Neural cell (in vitro differentiated cells): ENCODE results near the gene PTOV1.

ENCODE experiments used
- EP300 ChIP-seq: fragments of 450-650 bp; conservative IDR thresholded peaks from 2 replicates; pipeline ENCODE4 v1.6.1; 2014; ENCODE audit warnings: antibody characterized with exemption, mild to moderate bottlenecking, moderate library complexity; ENCODE audit not compliant: poor library complexity, severe bottlenecking
- EZH2 ChIP-seq: fragments of 200-600, 300-800 bp; shearing (Covaris generic), sonication (generic); IDR thresholded peaks from 2 replicates; pipeline ENCODE4 v1.6.1; 2014; ENCODE audit warnings: antibody characterized with exemption, low read length, borderline replicate concordance, mild to moderate bottlenecking; ENCODE audit not compliant: insufficient read depth, poor library complexity, severe bottlenecking
- POLR2AphosphoS5 ChIP-seq: IDR thresholded peaks from 2 replicates; pipeline ENCODE4 v1.6.1; 2012
- RAD21 ChIP-seq: fragments of 450-650 bp; conservative IDR thresholded peaks from 2 replicates; pipeline ENCODE4 v1.6.1; 2014; ENCODE audit warnings: antibody characterized with exemption, mild to moderate bottlenecking, moderate library complexity
- TF ChIP-seq, protein P1 (sequence below): fragments of 450-650 bp; IDR thresholded peaks from 2 replicates; pipeline ENCODE4 v1.5.1; 2014; ENCODE audit warnings: antibody characterized with exemption, mild to moderate bottlenecking, moderate library complexity; ENCODE audit not compliant: poor library complexity, severe bottlenecking
- TF ChIP-seq, protein P2 (sequence below): IDR thresholded peaks from 2 replicates; pipeline ENCODE4 v1.6.1; 2012; ENCODE audit warnings: borderline replicate concordance

DNA sequence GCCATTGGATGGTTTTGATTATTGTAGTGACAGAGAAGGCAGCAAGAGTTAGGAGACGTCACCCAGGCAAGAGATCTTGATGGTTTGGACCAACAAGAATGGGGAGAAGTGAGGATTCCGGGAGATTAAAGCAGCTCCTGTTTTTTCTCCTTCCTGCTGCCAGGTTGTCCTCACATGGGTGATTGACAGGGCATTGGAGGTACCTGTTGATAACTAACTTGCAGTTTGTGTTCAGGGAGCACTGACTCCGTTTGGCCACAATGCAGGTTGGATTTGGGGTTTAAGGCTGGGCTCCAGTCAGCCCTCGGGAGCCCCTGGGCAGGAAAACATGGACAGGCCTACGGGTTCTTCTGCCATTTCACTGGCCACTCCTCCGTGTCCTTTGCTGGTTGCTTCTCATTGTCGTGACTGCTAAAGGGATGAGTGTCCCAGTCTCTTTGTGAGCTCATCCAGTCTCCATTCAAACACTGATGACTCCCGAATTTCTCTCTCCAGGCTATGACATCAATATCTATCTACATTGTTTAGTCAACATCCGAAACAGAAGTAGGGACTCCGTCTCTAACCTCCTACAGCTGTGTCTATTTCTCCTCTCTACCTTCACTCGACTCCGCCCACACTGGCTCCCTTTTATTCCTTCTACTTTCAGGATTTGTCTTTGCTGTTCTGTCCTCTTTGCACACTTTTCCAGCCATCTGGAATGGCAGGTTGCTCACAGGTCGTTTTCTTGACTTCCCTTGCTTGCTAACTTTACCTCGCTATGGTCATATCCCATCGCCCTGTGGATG lies 1.3 kb upstream of the PTOV1 start:
- TF ChIP-seq, protein P1, sequence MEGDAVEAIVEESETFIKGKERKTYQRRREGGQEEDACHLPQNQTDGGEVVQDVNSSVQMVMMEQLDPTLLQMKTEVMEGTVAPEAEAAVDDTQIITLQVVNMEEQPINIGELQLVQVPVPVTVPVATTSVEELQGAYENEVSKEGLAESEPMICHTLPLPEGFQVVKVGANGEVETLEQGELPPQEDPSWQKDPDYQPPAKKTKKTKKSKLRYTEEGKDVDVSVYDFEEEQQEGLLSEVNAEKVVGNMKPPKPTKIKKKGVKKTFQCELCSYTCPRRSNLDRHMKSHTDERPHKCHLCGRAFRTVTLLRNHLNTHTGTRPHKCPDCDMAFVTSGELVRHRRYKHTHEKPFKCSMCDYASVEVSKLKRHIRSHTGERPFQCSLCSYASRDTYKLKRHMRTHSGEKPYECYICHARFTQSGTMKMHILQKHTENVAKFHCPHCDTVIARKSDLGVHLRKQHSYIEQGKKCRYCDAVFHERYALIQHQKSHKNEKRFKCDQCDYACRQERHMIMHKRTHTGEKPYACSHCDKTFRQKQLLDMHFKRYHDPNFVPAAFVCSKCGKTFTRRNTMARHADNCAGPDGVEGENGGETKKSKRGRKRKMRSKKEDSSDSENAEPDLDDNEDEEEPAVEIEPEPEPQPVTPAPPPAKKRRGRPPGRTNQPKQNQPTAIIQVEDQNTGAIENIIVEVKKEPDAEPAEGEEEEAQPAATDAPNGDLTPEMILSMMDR = no peak
- TF ChIP-seq POLR2AphosphoS5 = no peak
- TF ChIP-seq EP300 = no peak
- TF ChIP-seq, protein P2, sequence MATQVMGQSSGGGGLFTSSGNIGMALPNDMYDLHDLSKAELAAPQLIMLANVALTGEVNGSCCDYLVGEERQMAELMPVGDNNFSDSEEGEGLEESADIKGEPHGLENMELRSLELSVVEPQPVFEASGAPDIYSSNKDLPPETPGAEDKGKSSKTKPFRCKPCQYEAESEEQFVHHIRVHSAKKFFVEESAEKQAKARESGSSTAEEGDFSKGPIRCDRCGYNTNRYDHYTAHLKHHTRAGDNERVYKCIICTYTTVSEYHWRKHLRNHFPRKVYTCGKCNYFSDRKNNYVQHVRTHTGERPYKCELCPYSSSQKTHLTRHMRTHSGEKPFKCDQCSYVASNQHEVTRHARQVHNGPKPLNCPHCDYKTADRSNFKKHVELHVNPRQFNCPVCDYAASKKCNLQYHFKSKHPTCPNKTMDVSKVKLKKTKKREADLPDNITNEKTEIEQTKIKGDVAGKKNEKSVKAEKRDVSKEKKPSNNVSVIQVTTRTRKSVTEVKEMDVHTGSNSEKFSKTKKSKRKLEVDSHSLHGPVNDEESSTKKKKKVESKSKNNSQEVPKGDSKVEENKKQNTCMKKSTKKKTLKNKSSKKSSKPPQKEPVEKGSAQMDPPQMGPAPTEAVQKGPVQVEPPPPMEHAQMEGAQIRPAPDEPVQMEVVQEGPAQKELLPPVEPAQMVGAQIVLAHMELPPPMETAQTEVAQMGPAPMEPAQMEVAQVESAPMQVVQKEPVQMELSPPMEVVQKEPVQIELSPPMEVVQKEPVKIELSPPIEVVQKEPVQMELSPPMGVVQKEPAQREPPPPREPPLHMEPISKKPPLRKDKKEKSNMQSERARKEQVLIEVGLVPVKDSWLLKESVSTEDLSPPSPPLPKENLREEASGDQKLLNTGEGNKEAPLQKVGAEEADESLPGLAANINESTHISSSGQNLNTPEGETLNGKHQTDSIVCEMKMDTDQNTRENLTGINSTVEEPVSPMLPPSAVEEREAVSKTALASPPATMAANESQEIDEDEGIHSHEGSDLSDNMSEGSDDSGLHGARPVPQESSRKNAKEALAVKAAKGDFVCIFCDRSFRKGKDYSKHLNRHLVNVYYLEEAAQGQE = no peak
- TF ChIP-seq EZH2 = no peak
- no peak for TF ChIP-seq RAD21
